Limb (tissue), 2 donors: ENCODE data around the gene RNASEH2A.

ENCODE experiments used
- DNase-seq, 2 donors: peaks; one replicate each; pipeline ENCODE4 v3.0.0-alpha.2; 2016; ENCODE audit errors: extremely low spot score in 2 of 2

RNASEH2A gene

GRCh38 chr19:12858041-12858928, 51.9 kb downstream of the RNASEH2A start:
- DNase-seq, result no peak

- no peak for DNase-seq
Observed at GRCh38 chr19:12859546-12859945, 53.2 kb downstream of the RNASEH2A start.
